HS-5 (cell line): ENCODE results near the gene ANKRD40CL.
"Not testable (repeated sequence)": the region's sequence is repeated elsewhere in the genome, so short reads cannot be mapped to it uniquely, and the experiment has no call there.

Source experiments
- DNase-seq: peaks from one replicate; pipeline ENCODE4 v3.0.0-alpha.2; 2012; ENCODE audit warnings: low read depth

Gene ANKRD40CL

GRCh38 chr17:50767446-50767845 lies at the start of gene ANKRD40CL:
Gene ANKRD40CL (minus strand): TSS chr17:50767518. CDS start chr17:50766913, 605 bp downstream.
- no peak for DNase-seq

GRCh38 chr17:50816271-50816670 lies 49.0 kb upstream of the ANKRD40CL start:
- no peak for DNase-seq

DNA sequence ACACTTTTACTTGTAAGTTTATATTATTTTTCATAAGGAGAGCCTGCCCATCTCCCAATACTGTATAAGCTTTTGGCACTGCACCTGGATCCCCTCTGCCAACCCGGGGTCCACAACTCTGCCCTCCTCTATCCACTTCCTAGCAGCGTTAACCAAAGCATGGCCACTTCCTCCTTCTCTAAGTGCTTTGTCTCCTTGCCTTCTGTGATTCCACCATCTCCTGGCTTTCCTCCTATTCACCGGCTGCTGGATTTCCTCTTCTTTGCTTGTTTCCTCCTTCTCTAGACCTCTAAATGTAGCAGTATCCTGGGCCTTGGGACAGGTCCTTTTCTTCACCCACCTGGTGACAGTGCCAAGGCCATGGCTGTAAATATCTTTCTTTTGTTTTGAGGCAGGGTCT lies 48.1 kb upstream of the ANKRD40CL start:
- no peak for DNase-seq

DNA sequence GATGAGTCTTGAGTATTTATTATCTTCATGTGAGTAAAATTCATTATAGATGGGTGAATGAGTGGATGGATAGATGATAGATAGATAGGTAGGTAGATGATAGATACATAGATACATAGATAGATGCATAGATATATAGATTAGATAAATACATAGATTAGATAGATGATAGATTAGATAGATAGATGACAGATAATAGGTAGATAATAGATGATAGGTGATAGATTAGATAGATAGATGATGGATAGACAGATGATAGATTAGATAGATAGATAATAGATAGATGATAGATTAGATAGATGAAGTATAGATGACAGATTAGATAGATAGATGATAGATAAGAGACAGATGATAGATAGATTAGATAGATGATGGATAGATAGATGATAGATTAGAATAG lies 46.3 kb upstream of the ANKRD40CL start:
- no peak for DNase-seq

- DNase-seq, result no peak
Observed at GRCh38 chr17:50808888-50809287, 41.6 kb upstream of the ANKRD40CL start.

DNA sequence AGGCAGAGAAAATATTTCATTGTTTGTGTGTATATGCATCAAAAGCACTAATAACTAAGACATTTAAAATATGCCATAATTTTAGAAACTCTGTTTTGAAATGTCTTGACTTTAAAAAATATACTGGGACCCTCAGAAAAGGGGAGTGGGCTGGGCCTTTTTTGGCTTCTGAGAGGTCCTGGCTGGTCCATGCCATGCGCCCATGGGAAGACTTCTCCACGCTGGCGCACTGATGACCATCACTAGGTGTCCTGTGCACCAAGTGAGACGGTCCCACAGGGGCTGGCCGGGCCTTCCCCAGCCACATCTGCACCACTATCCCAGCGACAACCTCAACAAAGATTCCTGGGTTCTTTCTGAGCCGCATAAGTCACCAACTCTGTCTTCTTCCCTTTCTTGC lies 41.1 kb upstream of the ANKRD40CL start:
- DNase-seq, result no peak

GRCh38 chr17:50807675-50808074 lies 40.4 kb upstream of the ANKRD40CL start:
- DNase-seq, result no peak

GRCh38 chr17:50807009-50807408 lies 39.7 kb upstream of the ANKRD40CL start:
- no peak for DNase-seq

DNA sequence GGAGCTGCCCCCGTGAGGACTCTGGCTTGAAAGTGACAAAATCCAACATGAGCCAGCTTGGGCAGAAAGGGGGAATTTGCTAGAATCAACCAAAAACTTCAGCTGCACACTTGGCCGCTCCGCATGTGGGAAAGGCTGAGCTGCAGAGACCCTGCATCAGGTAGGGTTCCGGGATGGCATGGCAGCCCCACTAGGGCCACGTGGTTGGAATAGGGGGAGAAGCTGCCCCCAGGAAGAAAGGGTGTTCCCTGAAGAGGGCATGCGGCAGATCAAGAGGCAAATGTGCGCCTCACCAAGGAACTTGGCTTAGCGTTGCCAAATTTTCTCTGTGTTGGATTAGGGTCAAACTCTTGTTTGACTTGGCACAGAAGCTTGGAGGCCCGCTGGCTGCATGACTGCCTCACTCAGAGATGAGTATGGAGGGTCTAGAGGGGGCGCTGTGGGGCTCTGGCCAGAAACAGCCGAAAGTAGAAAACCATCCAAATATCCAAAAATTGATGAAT lies 38.9 kb upstream of the ANKRD40CL start:
- DNase-seq, result no peak

GRCh38 chr17:50805486-50805885 lies 38.2 kb upstream of the ANKRD40CL start:
- no peak for DNase-seq

DNA sequence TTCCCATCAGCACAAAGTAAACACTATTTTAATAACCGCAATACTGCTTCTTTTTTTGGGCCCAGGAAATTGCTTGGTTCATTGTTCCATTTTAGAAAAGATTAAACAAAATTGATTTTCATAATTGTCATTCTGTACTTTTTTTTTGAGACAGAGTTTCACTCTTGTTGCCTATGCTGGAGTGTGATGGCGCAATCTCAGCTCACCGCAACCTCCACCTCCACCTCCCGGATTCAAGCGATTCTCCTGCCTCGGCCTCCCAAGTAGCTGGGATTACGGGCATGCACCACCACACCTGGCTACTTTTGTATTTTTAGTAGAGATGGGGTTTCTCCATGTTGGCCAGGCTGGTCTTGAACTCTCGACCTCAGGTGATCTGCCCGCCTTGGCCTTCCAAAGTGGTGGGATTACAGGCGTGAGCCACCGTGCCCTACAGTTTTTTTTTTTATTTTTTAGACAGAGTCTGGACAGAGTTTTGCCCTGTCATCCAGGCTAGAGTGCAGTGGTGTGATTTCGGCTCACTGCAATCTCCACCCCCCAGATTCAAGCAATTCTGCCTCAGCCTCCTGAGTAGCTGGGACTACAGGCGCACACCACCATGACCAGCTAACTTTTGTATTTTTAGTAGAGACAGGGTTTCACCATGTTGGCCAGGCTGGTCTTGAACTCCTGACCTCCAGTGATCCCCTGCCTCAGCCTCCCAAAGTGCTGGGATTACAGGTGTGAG lies 37.6 kb upstream of the ANKRD40CL start:
- not testable (repeated sequence) for DNase-seq

DNA sequence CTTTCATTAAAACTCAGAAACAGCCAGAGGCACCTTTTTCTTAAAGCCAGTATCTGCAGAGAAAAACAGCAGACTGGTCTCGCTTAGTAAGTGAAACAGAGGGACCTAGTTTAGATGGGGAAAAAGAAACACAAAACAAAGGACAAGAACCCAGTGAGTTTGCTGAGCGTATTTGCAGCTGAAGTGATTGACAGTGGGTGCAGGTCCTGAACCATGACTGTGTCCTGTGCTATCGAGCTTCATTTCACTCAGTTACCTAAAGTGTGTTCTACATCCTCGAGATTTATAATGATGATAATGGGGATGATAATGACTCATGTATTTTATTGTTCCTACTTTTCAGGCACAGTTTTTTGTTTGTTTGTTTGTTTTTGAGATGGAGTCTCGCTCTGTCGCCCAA lies 36.4 kb upstream of the ANKRD40CL start:
- DNase-seq, result no peak

DNA sequence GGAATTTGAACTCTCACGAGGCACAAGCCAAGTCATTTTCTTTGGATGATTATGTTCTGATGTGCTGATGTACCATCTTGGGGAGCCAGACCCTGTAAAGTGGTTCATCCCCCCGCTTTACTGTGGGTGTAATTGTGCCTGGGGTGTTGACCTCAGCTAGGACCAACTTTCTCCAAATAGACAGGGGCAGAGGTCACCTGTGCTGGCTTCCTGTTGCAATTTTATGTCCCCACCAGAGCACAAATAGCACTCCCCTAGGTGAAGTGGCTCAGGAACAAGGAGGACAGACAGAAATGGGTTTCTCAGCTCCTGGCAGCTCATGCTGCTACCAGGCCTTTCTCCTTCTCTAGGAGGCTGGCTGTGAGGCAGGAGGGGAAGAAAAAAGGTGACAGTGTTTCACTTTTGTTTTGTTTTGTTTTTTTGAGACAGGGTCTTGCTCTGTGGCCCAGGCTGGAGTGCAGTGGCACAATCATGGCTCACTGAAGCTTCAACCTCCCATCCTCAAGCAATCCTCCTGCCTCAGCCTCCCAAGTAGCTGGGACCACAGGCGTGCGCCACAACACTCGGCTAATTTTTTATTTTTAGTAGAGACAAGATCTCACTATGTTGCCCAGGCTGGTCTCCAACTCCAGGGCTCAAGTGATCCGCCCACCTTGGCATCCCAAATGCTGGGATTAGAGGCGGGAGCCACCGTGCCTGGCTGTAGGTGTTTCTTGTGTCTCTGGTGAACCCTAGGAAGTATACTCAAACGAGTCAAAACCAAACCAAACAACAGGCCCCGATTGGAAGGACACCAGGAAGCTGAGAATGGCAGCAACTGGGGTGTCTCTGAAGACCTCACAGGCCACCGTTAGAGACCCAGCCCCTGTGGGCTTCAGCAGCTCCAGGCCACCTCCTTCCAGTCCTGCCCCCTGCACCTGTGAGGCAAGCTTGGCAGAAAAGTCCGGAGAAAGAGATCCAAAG lies 35.6 kb upstream of the ANKRD40CL start:
- no peak for DNase-seq

DNA sequence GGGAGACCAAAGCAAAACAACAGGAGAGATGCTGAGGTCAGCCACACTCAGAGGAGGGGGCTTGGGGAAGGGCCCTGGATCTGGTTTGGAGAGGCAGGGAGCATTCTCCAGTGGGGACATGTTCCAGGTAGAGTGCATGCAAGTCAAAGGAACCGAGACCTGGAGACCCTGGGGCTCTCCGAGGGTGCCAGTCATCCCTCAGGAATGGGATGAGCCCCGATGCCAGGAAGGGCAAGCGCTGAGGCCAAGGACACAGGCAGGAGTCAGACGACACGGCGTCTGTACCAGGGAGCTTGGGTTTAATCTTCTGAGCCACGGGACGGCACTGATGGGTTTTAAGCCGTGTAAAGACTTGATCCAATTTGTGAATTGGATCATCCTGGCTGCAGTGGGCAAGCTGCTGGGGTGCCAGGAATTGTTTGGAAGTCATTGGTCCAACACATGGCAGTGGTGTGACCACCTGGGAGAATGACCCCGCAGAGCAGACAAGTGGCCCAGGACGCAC lies 32.9 kb upstream of the ANKRD40CL start:
- DNase-seq, result no peak

- no peak for DNase-seq
Observed at GRCh38 chr17:50799582-50799981, 32.3 kb upstream of the ANKRD40CL start.

GRCh38 chr17:50798424-50799288 lies 31.3 kb upstream of the ANKRD40CL start:
- DNase-seq, result no peak

GRCh38 chr17:50797135-50797810 lies 30.0 kb upstream of the ANKRD40CL start:
- no peak for DNase-seq

DNA sequence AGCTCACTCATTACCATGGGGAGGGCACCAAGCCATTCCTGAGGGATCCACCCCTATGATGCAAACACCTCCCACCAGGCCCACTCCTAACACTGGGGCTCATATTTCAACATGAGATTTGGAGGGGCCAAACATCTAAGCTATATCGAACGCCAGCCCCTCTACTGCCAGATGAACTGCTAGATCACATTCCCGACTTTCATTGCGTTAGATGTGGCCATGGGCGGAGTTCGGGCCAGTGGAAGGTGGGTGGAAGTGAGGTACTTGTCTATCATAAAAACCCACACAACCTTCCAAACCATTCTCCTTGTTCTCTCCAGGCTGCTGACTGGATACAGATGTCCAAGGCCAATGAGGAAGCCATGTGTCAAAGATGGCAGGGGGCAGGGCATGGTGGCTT lies 27.0 kb upstream of the ANKRD40CL start:
- no peak for DNase-seq

GRCh38 chr17:50793007-50793406 lies 25.7 kb upstream of the ANKRD40CL start:
- no peak for DNase-seq

DNA sequence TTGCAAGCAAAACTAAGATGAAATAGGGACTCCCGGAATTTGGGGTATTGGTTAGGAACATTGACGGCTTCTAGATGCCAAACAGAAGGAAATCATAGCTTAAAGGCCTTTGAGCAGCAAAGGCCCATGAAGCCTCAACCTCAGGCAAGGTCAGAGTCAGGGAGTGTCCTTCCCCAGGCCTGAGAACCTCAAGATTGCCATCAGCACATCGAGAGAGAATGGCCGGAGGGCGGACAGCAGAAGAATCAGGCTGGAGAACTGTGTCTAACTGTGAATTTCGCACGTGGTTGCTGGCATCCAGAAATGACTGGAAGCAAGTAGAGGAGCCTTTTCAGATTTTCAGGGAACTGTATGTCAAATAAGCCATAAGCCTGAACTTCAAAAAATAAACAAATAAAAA lies 24.8 kb upstream of the ANKRD40CL start:
- DNase-seq, result no peak

- no peak for DNase-seq
Observed at GRCh38 chr17:50790618-50791017, 23.3 kb upstream of the ANKRD40CL start.
